Neuronal stem cell (in vitro differentiated cells): ENCODE measurements around the gene SDC1.
A peak's percentile ranks its signal among the peaks of the same experiment; 100 is the strongest.

ENCODE experiments used
- DNase-seq: peaks from one replicate; pipeline ENCODE4 v3.0.0-alpha.2; 2013; ENCODE audit warnings: low spot score
- H2AFZ ChIP-seq: one replicate; pipeline ENCODE4 v1.6.1; 2013; ENCODE audit warnings: mild to moderate bottlenecking, low read length, inconsistent platforms
- H2AK5ac ChIP-seq: 2 replicates; pipeline ENCODE4 v1.6.1; 2013; ENCODE audit warnings: low read depth, mild to moderate bottlenecking, inconsistent platforms, low read length, moderate library complexity, mixed read lengths
- H2BK120ac ChIP-seq: 2 replicates; pipeline ENCODE4 v1.6.1; 2013; ENCODE audit warnings: low read depth, mild to moderate bottlenecking, inconsistent platforms, low read length, moderate library complexity, mixed read lengths
- H2BK12ac ChIP-seq: one replicate; pipeline ENCODE4 v1.6.1; 2013; ENCODE audit warnings: low read length, inconsistent platforms
- H2BK15ac ChIP-seq: 2 replicates; pipeline ENCODE4 v1.6.1; 2013; ENCODE audit warnings: mild to moderate bottlenecking, low read length, inconsistent platforms, mixed read lengths
- H2BK5ac ChIP-seq: one replicate; pipeline ENCODE4 v1.6.1; 2013; ENCODE audit warnings: inconsistent platforms, mild to moderate bottlenecking, low read length, moderate library complexity
- H3K14ac ChIP-seq: one replicate; pipeline ENCODE4 v1.6.1; 2013; ENCODE audit warnings: low read length, inconsistent platforms
- H3K18ac ChIP-seq: 2 replicates; pipeline ENCODE4 v1.6.1; 2013; ENCODE audit warnings: low read length, inconsistent platforms
- H3K23ac ChIP-seq: 2 replicates; pipeline ENCODE4 v1.6.1; 2013; ENCODE audit warnings: low read depth, mild to moderate bottlenecking, mixed read lengths, low read length, inconsistent platforms; ENCODE audit not compliant: poor library complexity
- H3K27ac ChIP-seq: replicated peaks from 3 replicates; pipeline ENCODE4 v1.5.1; 2013; ENCODE audit warnings: low read length, inconsistent platforms
- H3K27me3 ChIP-seq, 3 experiments: 2 replicates each; pipeline ENCODE4 v1.6.1; 2013; ENCODE audit warnings: low read length in 3 of 3, mild to moderate bottlenecking in 2 of 3, inconsistent platforms in 1 of 3, low read depth in 1 of 3, mixed read lengths in 1 of 3, moderate library complexity in 1 of 3; ENCODE audit not compliant: control insufficient read depth in 3 of 3, insufficient read depth in 3 of 3
- H3K36me3 ChIP-seq, 2 donors: replicated peaks in 1 of 2; 2 replicates each; pipeline ENCODE4 v1.6.1; 2013; ENCODE audit warnings: low read length in 2 of 2; ENCODE audit not compliant: control insufficient read depth in 2 of 2, insufficient read depth in 2 of 2
- H3K4ac ChIP-seq: 2 replicates; pipeline ENCODE4 v1.6.1; 2013; ENCODE audit warnings: inconsistent platforms, mild to moderate bottlenecking, low read length, moderate library complexity
- H3K4me1 ChIP-seq, 2 donors: 1 replicate in 1 of 2; 2 replicates in 1 of 2; pipeline ENCODE4 v1.6.1; 2013; ENCODE audit warnings: low read length in 2 of 2, low read depth in 1 of 2; ENCODE audit not compliant: control insufficient read depth in 2 of 2, insufficient read depth in 1 of 2
- H3K4me2 ChIP-seq: one replicate; pipeline ENCODE4 v1.6.1; 2013; ENCODE audit warnings: mild to moderate bottlenecking, low read length, inconsistent platforms; ENCODE audit not compliant: insufficient read depth, poor library complexity, severe bottlenecking
- H3K4me3 ChIP-seq, 2 donors: 2 replicates each; pipeline ENCODE4 v1.5.1; 2013; ENCODE audit warnings: low read length in 2 of 2, mild to moderate bottlenecking in 2 of 2, inconsistent platforms in 1 of 2, moderate library complexity in 1 of 2
- H3K79me1 ChIP-seq: one replicate; pipeline ENCODE4 v1.6.1; 2013; ENCODE audit warnings: low read depth, mild to moderate bottlenecking, inconsistent platforms, low read length, moderate library complexity
- H3K9ac ChIP-seq: one replicate; pipeline ENCODE4 v1.6.1; 2013; ENCODE audit warnings: mild to moderate bottlenecking, low read depth, low read length, inconsistent platforms; ENCODE audit not compliant: poor library complexity
- H3K9me3 ChIP-seq, 2 donors: replicated peaks in 1 of 2; 2 replicates each; pipeline versions ENCODE3 to v1.6.1; 2013; ENCODE audit warnings: low read length in 2 of 2, mild to moderate bottlenecking in 2 of 2, inconsistent platforms in 1 of 2, low read depth in 1 of 2, mixed read lengths in 1 of 2, moderate library complexity in 1 of 2; ENCODE audit not compliant: control insufficient read depth in 2 of 2, insufficient read depth in 1 of 2
- H4K8ac ChIP-seq: one replicate; pipeline ENCODE4 v1.6.1; 2013; ENCODE audit warnings: low read depth, mild to moderate bottlenecking, inconsistent platforms, low read length, moderate library complexity
- H4K91ac ChIP-seq: one replicate; pipeline ENCODE4 v1.6.1; 2013; ENCODE audit warnings: low read length, low read depth, mild to moderate bottlenecking, inconsistent platforms; ENCODE audit not compliant: poor library complexity
- WGBS, 2 donors: extraction: QIAGEN DNeasy Blood & Tissue Kit; methylation state at CpG; one replicate each; pipeline ENCODE4 v1.1.7; 2013; ENCODE audit warnings: missing lambda C conversion rate in 2 of 2, mixed read lengths in 1 of 2; ENCODE audit not compliant: insufficient read length in 2 of 2, insufficient replicate concordance in 1 of 2; ENCODE audit errors: extremely low coverage in 2 of 2; 5-methylcytosine and 5-hydroxymethylcytosine counted together

The SDC1 gene

GRCh38 chr2:20217041-20217970, 7.6 kb downstream of the SDC1 start:
- Histone ChIP-seq H3K9ac (no peak overlapping the region), H3K27ac (no peak overlapping the region), H2AK5ac (no peak overlapping the region), H2BK12ac (no peak overlapping the region), H3K36me3 (peaks cover 16 to 59% of the 10 kb centered on the region in 2 donors), H2BK120ac (no peak overlapping the region), H2BK15ac (no peak overlapping the region), H3K4ac (no peak overlapping the region), H3K14ac (peak overlapping the region; percentile 91), H4K91ac (no peak overlapping the region), H3K23ac (peak overlapping the region; percentile 74), H3K4me2 (no peak overlapping the region), H2BK5ac (no peak overlapping the region), H3K27me3 (no peaks in the 10 kb centered on the region), H3K79me1 (peaks cover 43% of the 10 kb centered on the region), H4K8ac (no peak overlapping the region), H3K4me1 (peaks cover 21% of the 10 kb centered on the region in 2 donors), H2AFZ (no peak overlapping the region), H3K4me3 (no peak overlapping the region), H3K9me3 (no peaks in the 10 kb centered on the region), H3K18ac (no peak overlapping the region)
- WGBS, 2 donors, result no CpG with 5 or more reads among the region's 21 CpGs
- no peak for DNase-seq

GRCh38 chr2:20216130-20217025, 8.6 kb downstream of the SDC1 start:
- Histone ChIP-seq H3K4ac (no peak overlapping the region), H3K18ac (no peak overlapping the region), H2AK5ac (no peak overlapping the region), H3K4me2 (no peak overlapping the region), H4K91ac (no peak overlapping the region), H3K27ac (no peak overlapping the region), H3K79me1 (peaks cover 49% of the 10 kb centered on the region), H3K9me3 (no peaks in the 10 kb centered on the region), H2BK120ac (no peak overlapping the region), H2BK15ac (no peak overlapping the region), H3K9ac (no peak overlapping the region), H3K23ac (peak overlapping the region; percentile 19), H3K27me3 (no peaks in the 10 kb centered on the region), H3K4me3 (no peak overlapping the region), H3K4me1 (peaks cover 21 to 25% of the 10 kb centered on the region in 2 donors), H2BK5ac (no peak overlapping the region), H3K14ac (no peak overlapping the region), H4K8ac (no peak overlapping the region), H2BK12ac (peak overlapping the region; percentile 27), H2AFZ (no peak overlapping the region), H3K36me3 (peaks cover 19 to 51% of the 10 kb centered on the region in 2 donors)
- no peak for DNase-seq
- WGBS, 2 donors, result no CpG with 5 or more reads among the region's 22 CpGs

- no peak overlapping the region for H4K91ac ChIP-seq
- no peaks in the 10 kb centered on the region for H3K27me3 ChIP-seq
- no peak overlapping the region for H2BK120ac ChIP-seq
- no peak overlapping the region for H3K27ac ChIP-seq
- H3K36me3 ChIP-seq, result peaks cover 16 to 44% of the 10 kb centered on the region in 2 donors
- H4K8ac ChIP-seq, result no peak overlapping the region
- H3K9ac ChIP-seq, result no peak overlapping the region
- no peak overlapping the region for H3K18ac ChIP-seq
- no peak overlapping the region for H2AFZ ChIP-seq
- H3K23ac ChIP-seq, result no peak overlapping the region
- H2BK12ac ChIP-seq, result peak overlapping the region; percentile 25
- H3K14ac ChIP-seq, result peak overlapping the region; percentile 32
- H3K4me2 ChIP-seq, result no peak overlapping the region
- peaks cover 22% of the 10 kb centered on the region in 2 donors for H3K4me1 ChIP-seq
- H3K4ac ChIP-seq, result no peak overlapping the region
- DNase-seq, result no peak
- no peak overlapping the region for H2BK5ac ChIP-seq
- peaks cover 51% of the 10 kb centered on the region for H3K79me1 ChIP-seq
- no peaks in the 10 kb centered on the region for H3K9me3 ChIP-seq
- peak overlapping the region; percentile 14 for H2AK5ac ChIP-seq
- WGBS, 2 donors, result no CpG with 5 or more reads among the region's 13 CpGs
- no peak overlapping the region for H3K4me3 ChIP-seq
- no peak overlapping the region for H2BK15ac ChIP-seq
Observed at GRCh38 chr2:20215183-20216040, 9.5 kb downstream of the SDC1 start.
